IPS DF 6.9 (cell line): ENCODE results near the gene ACSF3.
"Not testable (repeated sequence)": the region's sequence is repeated elsewhere in the genome, so short reads cannot be mapped to it uniquely, and the experiment has no call there.

ENCODE experiments used
- DNase-seq: peaks from one replicate; pipeline ENCODE4 v3.0.0-alpha.2; 2013; ENCODE audit warnings: low read depth, low spot score
- H3K27ac ChIP-seq: one replicate; pipeline ENCODE4 v1.5.1; 2013; ENCODE audit warnings: low read length, control low read depth
- H3K27me3 ChIP-seq: 2 replicates; pipeline ENCODE4 v1.6.1; 2013; ENCODE audit warnings: mild to moderate bottlenecking, low read length; ENCODE audit not compliant: control insufficient read depth, insufficient read depth
- H3K36me3 ChIP-seq: 2 replicates; pipeline ENCODE4 v1.6.1; 2013; ENCODE audit warnings: low read length; ENCODE audit not compliant: control insufficient read depth, insufficient read depth
- H3K4me1 ChIP-seq: 2 replicates; pipeline ENCODE4 v1.6.1; 2013; ENCODE audit warnings: low read length; ENCODE audit not compliant: control insufficient read depth, insufficient read depth
- H3K4me3 ChIP-seq: 2 replicates; pipeline ENCODE4 v1.5.1; 2013; ENCODE audit warnings: mild to moderate bottlenecking, low read length
- H3K9me3 ChIP-seq: 2 replicates; pipeline ENCODE4 v1.6.1; 2013; ENCODE audit warnings: low read length, inconsistent platforms; ENCODE audit not compliant: control insufficient read depth, insufficient read depth
- WGBS: extraction: QIAGEN DNeasy Blood & Tissue Kit; methylation state at CpG from one replicate; pipeline ENCODE4 v1.1.7; 2013; ENCODE audit warnings: mixed read lengths, missing lambda C conversion rate; ENCODE audit not compliant: insufficient read length, insufficient coverage; 5-methylcytosine and 5-hydroxymethylcytosine counted together

The ACSF3 gene

DNA sequence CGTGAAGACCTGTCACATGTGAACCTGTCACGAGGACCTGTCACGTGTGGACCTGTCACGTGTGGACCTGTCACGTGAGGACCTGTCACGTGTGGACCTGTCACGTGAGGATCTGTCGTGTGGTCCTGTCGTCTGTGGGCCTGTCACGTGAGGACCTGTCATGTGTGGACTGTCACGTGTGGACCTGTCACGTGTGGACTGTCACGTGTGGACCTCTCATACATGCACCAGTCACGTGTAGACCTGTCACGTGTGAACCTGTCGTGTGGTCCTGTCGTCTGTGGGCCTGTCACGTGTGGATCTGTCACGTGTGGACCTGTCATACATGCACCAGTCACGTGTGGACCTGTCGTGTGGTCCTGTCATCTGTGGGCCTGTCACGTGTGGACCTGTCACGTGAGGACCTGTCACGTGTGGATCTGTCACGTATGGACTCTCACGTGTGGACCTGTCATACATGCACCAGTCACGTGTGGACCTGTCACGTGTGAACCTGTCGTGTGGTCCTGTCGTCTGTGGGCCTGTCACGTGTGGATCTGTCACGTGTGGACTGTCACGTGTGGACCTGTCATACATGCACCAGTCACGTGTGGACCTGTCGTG lies 19.5 kb upstream of the ACSF3 start:
- H3K27me3 ChIP-seq, H3K4me3 ChIP-seq, DNase-seq, H3K4me1 ChIP-seq, H3K9me3 ChIP-seq, H3K27ac ChIP-seq, H3K36me3 ChIP-seq: not testable (repeated sequence)
- no CpG with 5 or more reads among the region's 35 CpGs for WGBS

DNA sequence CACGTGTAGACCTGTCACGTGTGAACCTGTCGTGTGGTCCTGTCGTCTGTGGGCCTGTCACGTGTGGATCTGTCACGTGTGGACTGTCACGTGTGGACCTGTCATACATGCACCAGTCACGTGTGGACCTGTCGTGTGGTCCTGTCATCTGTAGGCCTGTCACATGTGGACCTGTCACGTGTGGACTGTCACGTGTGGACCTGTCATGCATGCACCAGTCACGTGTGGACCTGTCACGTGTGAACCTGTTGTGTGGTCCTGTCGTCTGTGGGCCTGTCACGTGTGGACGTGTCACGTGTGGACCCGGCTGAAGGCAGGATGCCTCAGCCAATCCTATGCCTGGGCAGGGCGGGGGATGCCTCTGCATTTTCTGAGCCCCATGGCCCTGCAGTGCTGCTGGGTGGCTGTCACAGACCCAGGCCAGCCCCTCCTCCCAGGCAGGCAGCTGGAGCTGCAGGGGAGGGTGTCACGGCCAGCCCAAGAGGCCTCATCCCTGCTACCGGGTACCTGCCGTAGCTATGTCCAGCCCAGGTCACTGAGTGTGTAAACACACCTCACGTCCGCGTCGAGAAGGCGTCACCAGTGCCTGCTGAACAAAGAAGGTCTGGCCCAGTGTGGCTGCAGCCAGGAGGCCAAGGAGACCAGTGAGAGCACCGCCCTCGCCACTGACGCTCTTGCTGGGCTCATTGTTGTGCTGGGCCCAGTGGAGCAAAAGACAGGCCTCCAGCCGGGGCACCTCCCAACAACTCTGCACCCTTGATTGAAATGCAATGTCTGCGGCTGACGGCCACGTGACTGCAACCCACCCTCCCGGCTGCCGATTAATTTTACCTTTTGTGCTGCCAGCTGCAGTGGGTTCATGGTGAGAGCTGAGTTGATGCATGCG lies 18.6 kb upstream of the ACSF3 start:
- no peaks in the 10 kb centered on the region for H3K4me1 ChIP-seq
- no peak overlapping the region for H3K4me3 ChIP-seq
- H3K27ac ChIP-seq, result no peak overlapping the region
- no peaks in the 10 kb centered on the region for H3K27me3 ChIP-seq
- H3K9me3 ChIP-seq, result no peaks in the 10 kb centered on the region; the same call in 1 of the 2 replicates
- DNase-seq, result no peak
- no CpG with 5 or more reads among the region's 37 CpGs for WGBS
- H3K36me3 ChIP-seq, result no peaks in the 10 kb centered on the region

GRCh38 chr16:89076159-89076558 lies 17.5 kb upstream of the ACSF3 start:
- no peaks in the 10 kb centered on the region for H3K27me3 ChIP-seq
- H3K4me1 ChIP-seq, result no peaks in the 10 kb centered on the region
- WGBS, result no CpG with 5 or more reads among the region's 14 CpGs
- no peaks in the 10 kb centered on the region for H3K36me3 ChIP-seq
- no peaks in the 10 kb centered on the region; the same call in 1 of the 2 replicates for H3K9me3 ChIP-seq
- H3K27ac ChIP-seq, result no peak overlapping the region
- no peak overlapping the region for H3K4me3 ChIP-seq
- no peak for DNase-seq

GRCh38 chr16:89077076-89077475 lies 16.6 kb upstream of the ACSF3 start:
- H3K4me3 ChIP-seq, result no peak overlapping the region
- H3K27me3 ChIP-seq, result no peaks in the 10 kb centered on the region
- no peaks in the 10 kb centered on the region for H3K36me3 ChIP-seq
- H3K4me1 ChIP-seq, result no peaks in the 10 kb centered on the region
- no peaks in the 10 kb centered on the region; the same call in 1 of the 2 replicates for H3K9me3 ChIP-seq
- H3K27ac ChIP-seq, result no peak overlapping the region
- WGBS, result no CpG with 5 or more reads among the region's 16 CpGs
- no peak for DNase-seq

GRCh38 chr16:89078172-89078571 lies 15.5 kb upstream of the ACSF3 start:
- Histone ChIP-seq H3K9me3 (no peaks in the 10 kb centered on the region; the same call in 1 of the 2 replicates), H3K4me1 (no peaks in the 10 kb centered on the region), H3K27ac (no peak overlapping the region), H3K36me3 (no peaks in the 10 kb centered on the region), H3K27me3 (no peaks in the 10 kb centered on the region), H3K4me3 (no peak overlapping the region)
- WGBS, result no CpG with 5 or more reads among the region's 8 CpGs
- DNase-seq, result no peak

GRCh38 chr16:89079434-89079980 lies 14.1 kb upstream of the ACSF3 start:
- no peak for DNase-seq
- H3K9me3 ChIP-seq, result no peaks in the 10 kb centered on the region; the same call in 1 of the 2 replicates
- H3K4me1 ChIP-seq, result no peaks in the 10 kb centered on the region
- H3K36me3 ChIP-seq, result no peaks in the 10 kb centered on the region
- H3K27me3 ChIP-seq, result no peaks in the 10 kb centered on the region
- WGBS, result no CpG with 5 or more reads among the region's 19 CpGs
- H3K4me3 ChIP-seq, result no peak overlapping the region
- no peak overlapping the region for H3K27ac ChIP-seq

- no peaks in the 10 kb centered on the region; the same call in 1 of the 2 replicates for H3K4me1 ChIP-seq
- H3K27ac ChIP-seq, result no peak overlapping the region
- no CpG with 5 or more reads among the region's 33 CpGs for WGBS
- no peak for DNase-seq
- no peak overlapping the region for H3K4me3 ChIP-seq
- no peaks in the 10 kb centered on the region for H3K36me3 ChIP-seq
- H3K27me3 ChIP-seq, result no peaks in the 10 kb centered on the region
- no peaks in the 10 kb centered on the region; the same call in 1 of the 2 replicates for H3K9me3 ChIP-seq
These were observed 13.3 kb upstream of the ACSF3 start for GRCh38 chr16:89080196-89080853.

- no peaks in the 10 kb centered on the region for H3K27me3 ChIP-seq
- H3K9me3 ChIP-seq, result no peaks in the 10 kb centered on the region
- no CpG with 5 or more reads among the region's 13 CpGs for WGBS
- no peaks in the 10 kb centered on the region; the same call in 1 of the 2 replicates for H3K4me1 ChIP-seq
- no peak for DNase-seq
- no peak overlapping the region for H3K27ac ChIP-seq
- H3K36me3 ChIP-seq, result no peaks in the 10 kb centered on the region
- no peak overlapping the region for H3K4me3 ChIP-seq
These were observed 12.1 kb upstream of the ACSF3 start for GRCh38 chr16:89081556-89081955.

DNA sequence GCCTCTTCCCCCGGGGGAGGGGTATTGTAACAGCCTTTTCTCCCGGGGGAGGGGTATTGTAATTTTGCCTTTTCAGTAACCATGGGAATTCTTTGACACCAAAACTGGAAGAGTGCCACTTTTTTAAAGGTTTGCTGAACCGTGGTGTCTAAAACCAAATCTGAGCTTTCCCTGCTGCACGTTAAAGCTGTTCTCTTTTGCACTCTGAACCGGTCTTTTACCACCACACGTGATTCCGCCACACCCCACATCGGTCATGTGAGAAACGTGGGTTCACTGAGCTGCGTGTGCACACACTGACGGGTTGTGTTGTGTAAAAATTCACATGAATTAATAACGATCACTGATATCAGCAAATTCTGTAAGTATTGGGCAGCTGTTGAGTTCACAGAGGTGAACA lies 9.2 kb upstream of the ACSF3 start:
- WGBS, result no CpG with 5 or more reads among the region's 12 CpGs

More for the DNA sequence above, 9.2 kb upstream of the ACSF3 start:
- no peaks in the 10 kb centered on the region for H3K36me3 ChIP-seq
- H3K4me3 ChIP-seq, result no peak overlapping the region
- H3K27me3 ChIP-seq, result no peaks in the 10 kb centered on the region
- H3K4me1 ChIP-seq, result peaks cover 1% of the 10 kb centered on the region; the same call in 1 of the 2 replicates
- no peak overlapping the region for H3K27ac ChIP-seq
- no peak for DNase-seq
- no peaks in the 10 kb centered on the region for H3K9me3 ChIP-seq
